HG03439 (cell line): ENCODE data around the gene ARHGEF26.

Experiments
- ATAC-seq: cut with Tn5 transposase; IDR thresholded peaks from one replicate; pipeline ENCODE4 v1.9.1; 2021; ENCODE audit warnings: mild to moderate bottlenecking, moderate library complexity; ENCODE audit not compliant: unreplicated experiment

Gene ARHGEF26

GRCh38 chr3:154148541-154148940 lies 27.4 kb downstream of the ARHGEF26 start:
- no peak for ATAC-seq

GRCh38 chr3:154149286-154149685 lies 28.1 kb downstream of the ARHGEF26 start:
- no peak for ATAC-seq

- no peak for ATAC-seq
These were observed 30.8 kb downstream of the ARHGEF26 start for GRCh38 chr3:154151969-154152368.

- no peak for ATAC-seq
These were observed 31.6 kb downstream of the ARHGEF26 start for GRCh38 chr3:154152741-154153140.

GRCh38 chr3:154156530-154156929 lies 35.3 kb downstream of the ARHGEF26 start:
- ATAC-seq: no peak

GRCh38 chr3:154161806-154162205 lies 40.6 kb downstream of the ARHGEF26 start:
- no peak for ATAC-seq

GRCh38 chr3:154164387-154164786 lies 43.2 kb downstream of the ARHGEF26 start:
- ATAC-seq: no peak

GRCh38 chr3:154168998-154169795 lies 48.0 kb downstream of the ARHGEF26 start:
- ATAC-seq: peak; percentile 67

- no peak for ATAC-seq
These were observed 48.6 kb downstream of the ARHGEF26 start for GRCh38 chr3:154169796-154170110.

GRCh38 chr3:154170300-154170699 lies 49.1 kb downstream of the ARHGEF26 start:
- no peak for ATAC-seq

GRCh38 chr3:154175041-154175440 lies 53.9 kb downstream of the ARHGEF26 start:
- ATAC-seq: no peak

GRCh38 chr3:154176036-154176435 lies 54.8 kb downstream of the ARHGEF26 start:
- ATAC-seq: no peak

GRCh38 chr3:154177406-154177805 lies 56.2 kb downstream of the ARHGEF26 start:
- ATAC-seq: no peak

GRCh38 chr3:154178172-154178571 lies 57.0 kb downstream of the ARHGEF26 start:
- ATAC-seq: no peak

- no peak for ATAC-seq
These were observed 59.9 kb downstream of the ARHGEF26 start for GRCh38 chr3:154180836-154181691.

- no peak for ATAC-seq
These were observed 61.2 kb downstream of the ARHGEF26 start for GRCh38 chr3:154182322-154182922.

- no peak for ATAC-seq
These were observed 61.8 kb downstream of the ARHGEF26 start for GRCh38 chr3:154182975-154183374.

- ATAC-seq: no peak
These were observed 63.4 kb downstream of the ARHGEF26 start for GRCh38 chr3:154184582-154184981.

GRCh38 chr3:154188437-154188836 lies 67.2 kb downstream of the ARHGEF26 start:
- no peak for ATAC-seq

- ATAC-seq: no peak
These were observed 67.7 kb downstream of the ARHGEF26 start for GRCh38 chr3:154188846-154189245.

- ATAC-seq: no peak
These were observed 70.3 kb downstream of the ARHGEF26 start for GRCh38 chr3:154191520-154191919.

GRCh38 chr3:154192225-154192624 lies 71.0 kb downstream of the ARHGEF26 start:
- ATAC-seq: no peak
